Tongue (tissue), 2 donors: ENCODE results near the gene CTXND2. TPM values are rescaled to one million over a fixed set of nuclear protein-coding genes. Genes with fewer than 3 reads are reported as not detected.
"Not testable (repeated sequence)": the region's sequence is repeated elsewhere in the genome, so short reads cannot be mapped to it uniquely, and the experiment has no call there.

Source experiments
- DNase-seq: peaks from one replicate; pipeline ENCODE4 v3.0.0-alpha.2; 2015
- total RNA-seq: library from RNA; depleted of rRNA; stranded (reverse); fragments of >200 nt; gene quantifications from one replicate; pipeline ENCODE4 v1.2.3, GENCODE V29; 2014

Gene CTXND2
- not detected for total RNA-seq

DNA sequence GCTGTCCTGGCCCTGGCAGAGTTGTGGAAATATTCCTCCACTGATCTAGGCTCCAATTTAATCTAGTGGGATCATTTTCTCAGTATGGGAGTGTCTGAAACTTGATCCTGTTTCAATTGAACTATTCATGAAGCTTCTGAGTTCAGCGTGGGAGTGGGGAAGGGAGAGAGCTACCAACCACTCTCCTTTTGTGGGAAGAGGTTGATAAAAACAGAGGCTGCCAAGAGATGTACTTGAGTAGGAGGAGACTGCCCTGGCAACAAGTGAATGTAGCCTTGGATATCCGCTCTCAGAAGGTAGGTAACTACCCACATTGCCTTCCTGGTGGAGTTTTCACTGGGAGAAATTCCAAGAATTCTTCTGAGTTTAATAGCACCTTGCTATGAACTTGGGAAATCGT, at the start of gene CTXND2:
CTXND2 (plus strand) TSS at position 119 of the 400 bp plus-strand sequence. CDS start 25,179 bp downstream, outside the sequence.
- DNase-seq, result no peak

DNA sequence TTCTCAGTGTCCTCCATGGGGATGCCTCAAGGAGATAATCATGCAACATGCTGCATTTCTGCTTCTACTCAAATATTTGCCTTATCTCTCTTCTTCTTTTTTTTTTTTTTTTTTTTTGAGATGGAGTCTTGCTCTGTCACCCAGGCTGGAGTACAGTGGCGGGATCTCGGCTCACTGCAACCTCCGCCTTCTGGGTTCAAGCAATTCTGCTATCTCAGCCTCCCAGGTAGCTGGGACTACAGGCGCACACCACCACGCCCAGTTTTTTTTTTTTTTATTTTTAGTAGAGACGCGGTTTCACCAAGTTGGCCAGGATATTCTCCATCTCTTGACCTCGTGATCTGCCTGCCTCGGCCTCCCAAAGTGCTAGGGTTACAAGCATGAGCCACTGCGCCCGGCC, 46.1 kb upstream of the CTXND2 start:
- DNase-seq, result not testable (repeated sequence)

DNA sequence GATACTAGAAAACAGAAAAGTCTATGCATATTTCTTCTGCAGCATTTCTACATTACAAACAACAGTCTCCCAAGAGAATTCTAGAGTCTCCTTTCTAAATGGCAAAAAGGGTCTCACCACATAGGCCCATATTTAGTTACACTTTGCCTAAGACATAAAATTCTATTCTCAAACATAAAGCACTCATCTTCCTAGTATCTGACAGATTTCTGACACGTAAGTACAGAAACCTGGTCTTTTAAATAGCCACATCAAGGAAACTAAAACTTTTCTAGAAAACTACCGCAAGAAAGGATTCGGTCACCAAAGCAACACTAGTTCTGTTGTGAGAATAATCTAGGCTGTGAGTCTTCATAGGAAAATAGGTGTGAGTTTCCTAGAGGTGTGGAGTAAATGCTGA, 45.3 kb upstream of the CTXND2 start:
- DNase-seq, result no peak

GRCh38 chr1:150842343-150842742, 44.6 kb upstream of the CTXND2 start:
- DNase-seq, result no peak

GRCh38 chr1:150842964-150843363, 44.0 kb upstream of the CTXND2 start:
- DNase-seq, result no peak

GRCh38 chr1:150843474-150843873, 43.5 kb upstream of the CTXND2 start:
- DNase-seq, result no peak

GRCh38 chr1:150846473-150847146, 40.3 kb upstream of the CTXND2 start:
- DNase-seq, result no peak

DNA sequence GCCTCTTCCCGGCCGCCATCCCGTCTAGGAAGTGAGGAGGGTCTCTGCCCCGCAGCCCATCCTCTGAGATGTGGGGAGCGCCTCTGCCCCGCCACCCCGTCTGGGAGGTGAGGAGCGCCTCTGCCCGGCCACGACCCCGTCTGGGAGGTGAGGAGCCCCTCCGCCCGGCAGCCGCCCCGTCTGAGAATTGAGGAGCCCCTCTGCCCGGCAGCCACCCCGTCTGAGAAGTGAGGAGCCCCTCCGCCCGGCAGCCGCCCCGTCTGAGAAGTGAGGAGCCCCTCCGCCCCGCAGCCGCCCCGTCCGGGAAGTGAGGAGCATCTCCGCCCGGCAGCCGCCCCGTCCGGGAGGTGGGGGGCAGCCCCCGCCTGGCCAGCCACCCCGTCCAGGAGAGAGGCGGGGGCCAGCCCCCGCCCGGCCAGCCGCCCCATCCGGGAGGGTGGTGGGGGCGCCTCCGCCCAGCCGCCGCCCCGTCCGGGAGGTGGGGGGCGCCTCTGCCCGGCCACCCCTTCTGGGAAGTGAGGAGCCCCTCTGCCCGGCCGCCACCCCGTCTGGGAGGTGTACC, 36.1 kb upstream of the CTXND2 start:
- DNase-seq, result not testable (repeated sequence)

GRCh38 chr1:150852734-150853133, 34.2 kb upstream of the CTXND2 start:
- not testable (repeated sequence) for DNase-seq

DNA sequence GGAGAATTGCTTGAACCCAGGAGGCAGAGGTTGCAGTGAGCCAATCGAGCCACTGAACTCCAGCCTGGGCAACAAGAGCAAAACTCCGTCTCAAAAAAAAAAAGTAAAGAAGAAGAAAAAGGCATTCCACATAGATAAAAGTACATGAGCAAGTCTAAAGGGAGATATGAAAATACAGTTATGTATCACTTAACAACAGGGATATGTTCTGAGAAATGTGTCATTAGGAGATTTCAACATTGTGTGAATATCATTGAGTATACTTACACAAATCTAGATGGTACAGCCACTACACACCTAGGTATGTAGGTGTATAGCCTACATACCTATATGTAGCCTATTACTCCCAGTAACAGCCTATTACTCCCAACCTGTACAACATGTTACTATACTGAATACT, 23.2 kb upstream of the CTXND2 start:
- no peak for DNase-seq

GRCh38 chr1:150864200-150864599, 22.7 kb upstream of the CTXND2 start:
- not testable (repeated sequence) for DNase-seq

DNA sequence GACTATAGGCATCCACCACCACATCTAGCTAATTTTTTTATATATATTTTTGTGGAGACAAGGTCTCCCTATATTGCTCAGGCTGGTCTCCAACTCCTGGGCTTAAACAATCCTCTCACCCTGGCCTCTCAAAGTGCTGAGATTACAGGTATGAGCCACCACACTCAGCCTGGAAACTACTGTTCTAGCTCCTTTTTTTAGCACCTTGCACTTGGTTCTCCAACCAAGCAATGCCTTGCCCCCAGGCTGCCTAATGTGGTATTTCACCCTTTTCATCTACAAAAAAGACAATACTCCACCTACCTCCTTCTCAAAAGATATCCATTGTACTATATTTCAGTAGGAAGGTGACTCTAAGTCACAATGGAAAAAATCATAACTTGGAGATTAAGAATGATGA, 17.3 kb upstream of the CTXND2 start:
- DNase-seq, result no peak

DNA sequence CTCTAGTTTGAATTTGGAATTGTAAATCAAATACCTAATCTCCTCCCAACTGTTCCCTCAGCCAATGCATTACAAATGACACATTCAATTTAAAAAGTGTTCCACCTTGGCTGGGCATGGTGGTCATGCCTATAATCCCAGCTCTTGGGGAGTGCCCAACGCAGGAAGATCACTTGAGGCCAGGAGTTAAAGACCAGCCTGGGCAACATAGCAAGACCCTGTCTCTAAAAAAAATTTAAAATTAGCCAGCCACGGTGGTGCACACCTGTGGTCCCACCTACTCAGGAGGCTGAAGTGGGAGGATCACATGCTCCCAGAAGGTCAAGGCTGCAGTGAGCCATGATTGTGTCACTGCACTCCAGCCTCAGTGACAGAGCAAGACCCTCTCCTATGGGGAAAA, 14.4 kb upstream of the CTXND2 start:
- DNase-seq, result no peak

DNA sequence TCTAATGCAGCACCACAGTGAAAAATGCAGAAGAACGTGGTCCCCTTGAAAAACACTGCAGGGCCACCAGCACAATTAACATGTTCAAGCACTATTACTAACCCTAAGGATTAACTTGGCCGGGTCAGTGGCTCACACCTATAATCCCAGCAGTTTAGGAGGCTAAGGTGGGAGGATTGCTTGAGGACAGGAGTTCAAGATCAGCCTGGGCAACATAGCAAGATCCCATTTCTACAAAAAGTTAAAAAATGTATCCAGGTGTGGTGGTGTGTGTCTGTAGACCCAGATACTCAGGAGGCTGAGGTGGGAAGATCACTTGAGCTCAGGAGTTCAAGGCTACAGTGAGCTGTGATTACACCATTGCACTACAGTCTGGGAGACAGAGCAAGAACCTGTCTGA, 13.4 kb upstream of the CTXND2 start:
- no peak for DNase-seq

- no peak for DNase-seq
These were observed 12.3 kb upstream of the CTXND2 start for GRCh38 chr1:150874455-150875196.

GRCh38 chr1:150875197-150876118, 11.5 kb upstream of the CTXND2 start:
- DNase-seq, result no peak

DNA sequence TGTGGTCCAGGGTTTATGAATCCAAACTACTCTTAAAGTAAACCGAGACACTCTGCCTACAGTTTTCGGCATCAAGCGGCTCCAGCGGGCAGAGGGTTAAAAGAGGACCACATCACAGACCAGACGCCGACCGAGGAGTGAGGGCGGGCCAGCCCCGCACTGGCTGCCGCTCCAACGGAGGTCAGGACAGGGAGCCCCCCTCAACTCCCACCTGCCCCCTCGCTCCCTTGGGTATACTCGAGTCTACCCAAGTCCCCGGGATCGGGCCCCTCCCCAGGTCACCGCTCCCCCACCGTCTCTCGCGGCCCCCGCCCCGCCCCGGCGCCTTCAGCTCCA, 10.8 kb upstream of the CTXND2 start:
- peak; percentile 86 for DNase-seq

GRCh38 chr1:150878931-150879330, 8.0 kb upstream of the CTXND2 start:
- not testable (repeated sequence) for DNase-seq

DNA sequence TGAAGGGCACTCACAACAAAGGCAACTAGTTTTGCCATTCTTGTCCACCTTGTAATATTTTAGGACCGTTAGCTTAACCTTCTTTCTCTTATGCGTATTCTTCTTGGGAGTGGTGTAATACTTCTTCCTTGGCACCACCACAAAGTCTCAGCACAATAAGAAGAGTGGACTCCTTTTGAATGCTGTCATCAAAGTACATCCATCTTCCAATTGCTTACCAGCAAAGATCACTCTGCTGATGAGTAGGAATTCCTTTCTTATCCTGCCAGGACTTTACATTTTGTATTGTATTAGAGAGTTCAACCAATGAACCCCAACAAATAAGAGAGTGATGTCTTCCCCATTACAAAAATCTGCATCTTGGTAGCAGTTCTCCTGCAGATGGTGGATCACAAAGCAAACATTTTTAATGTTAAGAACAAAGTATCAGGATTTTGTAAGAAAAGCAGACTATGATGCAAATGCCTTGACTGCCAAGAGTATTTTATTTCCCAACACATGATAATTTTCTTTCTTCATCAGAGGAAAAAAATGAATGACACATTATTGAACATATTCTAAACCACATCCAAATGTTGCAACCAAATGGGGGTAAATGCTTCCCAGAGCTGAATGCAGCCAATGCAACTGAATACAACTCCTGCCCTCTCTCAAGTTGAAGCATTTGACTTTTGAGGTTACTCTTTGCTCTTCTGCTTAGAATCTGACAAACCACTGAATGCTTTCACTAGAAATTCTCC, 5.4 kb upstream of the CTXND2 start:
- DNase-seq, result no peak

GRCh38 chr1:150883121-150883520, 3.8 kb upstream of the CTXND2 start:
- not testable (repeated sequence) for DNase-seq

DNA sequence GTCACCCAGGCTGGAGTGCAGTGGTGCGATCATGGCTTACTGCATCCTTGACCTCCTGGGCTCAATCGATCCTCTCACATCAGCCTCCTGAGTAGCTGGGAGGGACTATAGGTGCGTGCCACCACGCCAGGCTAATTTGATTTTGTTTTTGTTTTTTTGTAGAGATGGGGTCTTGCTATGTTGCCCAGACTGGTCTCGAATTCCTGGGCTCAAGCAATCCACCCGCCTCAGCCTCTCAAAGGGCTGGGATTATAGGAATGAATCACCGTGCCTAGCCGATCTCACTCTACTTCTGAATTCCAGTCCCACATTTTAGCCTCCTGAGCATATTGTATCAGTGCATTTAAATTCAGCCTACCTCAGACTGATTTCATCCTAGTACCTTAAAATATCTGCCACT, 1.8 kb downstream of the CTXND2 start:
- no peak for DNase-seq

DNA sequence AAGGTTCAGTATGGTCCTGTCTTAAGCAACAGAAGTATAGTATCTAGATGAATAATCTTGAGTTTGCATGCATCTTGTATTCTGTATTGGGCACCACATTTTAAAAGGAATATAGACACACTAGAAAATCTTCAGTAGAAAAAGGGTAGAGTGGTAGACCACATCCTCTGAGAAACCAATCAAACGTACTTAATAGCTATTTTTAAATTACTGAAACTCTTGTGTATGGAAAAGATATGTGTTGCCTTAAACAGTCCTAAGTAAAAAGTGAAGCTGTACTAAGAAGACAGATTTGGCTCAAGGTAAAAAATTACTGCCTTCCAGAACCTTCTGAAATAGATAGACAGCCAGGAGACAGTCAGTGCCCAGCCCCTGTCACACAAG, 3.1 kb downstream of the CTXND2 start:
- no peak for DNase-seq
